DND-41 (cell line): ENCODE measurements around the gene C10orf105.

Experiments used
- ATAC-seq: fragments of 200-7000 bp; cut with Tn5 transposase; 3 replicates; pipeline ENCODE4 v1.9.1; 2021; ENCODE audit warnings: low read depth; ENCODE audit not compliant: insufficient read depth
- DNase-seq: peaks from one replicate; pipeline ENCODE4 v3.0.0-alpha.2; 2020
- H2AFZ ChIP-seq: 2 replicates; pipeline ENCODE4 v1.6.0; 2012; ENCODE audit warnings: low read depth, low read length
- H3K27ac ChIP-seq: 2 replicates; pipeline ENCODE4 v1.5.1; 2012; ENCODE audit warnings: low read length, inconsistent platforms
- H3K27me3 ChIP-seq: fragments of 200-600 bp; sonication (generic); 2 replicates; pipeline ENCODE4 v1.6.0; 2012; ENCODE audit warnings: low read length, mild to moderate bottlenecking, inconsistent platforms; ENCODE audit not compliant: insufficient read depth, poor library complexity
- H3K36me3 ChIP-seq: 2 replicates; pipeline ENCODE4 v1.5.1; 2012; ENCODE audit warnings: low read length, inconsistent platforms; ENCODE audit not compliant: insufficient read depth
- H3K4me1 ChIP-seq: 2 replicates; pipeline ENCODE4 v1.5.1; 2012; ENCODE audit warnings: mild to moderate bottlenecking, low read length; ENCODE audit not compliant: insufficient read depth
- H3K4me2 ChIP-seq: 2 replicates; pipeline ENCODE4 v1.6.0; 2012; ENCODE audit warnings: mild to moderate bottlenecking, moderate library complexity, low read length, inconsistent platforms; ENCODE audit not compliant: insufficient read depth
- H3K4me3 ChIP-seq, 2 experiments: fragments of 200-600 bp in 1 of 2; shearing (Covaris generic) in 1 of 2; 2 replicates each; pipeline ENCODE4 v1.5.1; 2012 to 2016; ENCODE audit warnings: inconsistent platforms in 2 of 2, low read length in 2 of 2, mild to moderate bottlenecking in 2 of 2, low read depth in 1 of 2, moderate library complexity in 1 of 2
- H3K79me2 ChIP-seq: 2 replicates; pipeline ENCODE4 v1.6.0; 2012; ENCODE audit warnings: low read length, inconsistent platforms; ENCODE audit not compliant: insufficient read depth
- H3K9ac ChIP-seq: 2 replicates; pipeline ENCODE4 v1.6.0; 2012; ENCODE audit warnings: low read depth, mild to moderate bottlenecking, inconsistent platforms, low read length, moderate library complexity
- H3K9me3 ChIP-seq: 2 replicates; pipeline ENCODE4 v1.5.1; 2012; ENCODE audit warnings: low read length, moderate library complexity, mild to moderate bottlenecking, inconsistent platforms; ENCODE audit not compliant: insufficient read depth, severe bottlenecking
- H4K20me1 ChIP-seq: 2 replicates; pipeline ENCODE4 v1.6.0; 2012; ENCODE audit warnings: low read length; ENCODE audit not compliant: insufficient read depth
- CTCF ChIP-seq: IDR thresholded peaks from 2 replicates; pipeline ENCODE4 v1.5.1; 2012; ENCODE audit warnings: borderline replicate concordance, low read length, moderate library complexity, mild to moderate bottlenecking; ENCODE audit not compliant: poor library complexity, severe bottlenecking; ENCODE audit errors: extremely low read depth
- EZH2 ChIP-seq: IDR thresholded peaks from 3 replicates; pipeline ENCODE4 v1.6.1; 2012; ENCODE audit warnings: borderline replicate concordance, low read depth, mild to moderate bottlenecking, moderate library complexity, low read length, inconsistent platforms; ENCODE audit not compliant: severe bottlenecking

Gene C10orf105

GRCh38 chr10:71684356-71685173, 35.0 kb downstream of the C10orf105 start:
- peak; percentile 52; the same call in 1 of the 3 replicates for ATAC-seq
- H3K27me3 ChIP-seq: peaks cover 5% of the 10 kb centered on the region
- TF ChIP-seq EZH2 (no peak), CTCF (peak; percentile 19)
- H3K4me1 ChIP-seq: no peaks in the 10 kb centered on the region
- H4K20me1 ChIP-seq: no peaks in the 10 kb centered on the region
- no peak overlapping the region for H3K4me3 ChIP-seq
- H2AFZ ChIP-seq: no peak overlapping the region
- H3K27ac ChIP-seq: no peak overlapping the region
- no peak overlapping the region for H3K9ac ChIP-seq
- peak; percentile 43 for DNase-seq
- H3K9me3 ChIP-seq: no peaks in the 10 kb centered on the region
- no peaks in the 10 kb centered on the region for H3K36me3 ChIP-seq
- H3K79me2 ChIP-seq: no peaks in the 10 kb centered on the region
- no peak overlapping the region for H3K4me2 ChIP-seq

GRCh38 chr10:71683301-71683700, 36.3 kb downstream of the C10orf105 start:
- no peak overlapping the region for H3K4me2 ChIP-seq
- ATAC-seq (no peak), DNase-seq (no peak)
- H3K79me2 ChIP-seq: no peaks in the 10 kb centered on the region
- H3K4me3 ChIP-seq: no peak overlapping the region
- peaks cover 5% of the 10 kb centered on the region for H3K27me3 ChIP-seq
- H3K36me3 ChIP-seq: no peaks in the 10 kb centered on the region
- H4K20me1 ChIP-seq: no peaks in the 10 kb centered on the region
- H2AFZ ChIP-seq: no peak overlapping the region
- no peaks in the 10 kb centered on the region for H3K4me1 ChIP-seq
- no peak overlapping the region for H3K27ac ChIP-seq
- no peaks in the 10 kb centered on the region for H3K9me3 ChIP-seq
- TF ChIP-seq EZH2 (no peak), CTCF (no peak)
- no peak overlapping the region for H3K9ac ChIP-seq

GRCh38 chr10:71681977-71682376, 37.6 kb downstream of the C10orf105 start:
- Histone ChIP-seq H2AFZ (no peak overlapping the region), H3K36me3 (no peaks in the 10 kb centered on the region), H3K4me1 (no peaks in the 10 kb centered on the region), H4K20me1 (no peaks in the 10 kb centered on the region), H3K27ac (no peak overlapping the region), H3K27me3 (peaks cover 5% of the 10 kb centered on the region), H3K9me3 (no peaks in the 10 kb centered on the region), H3K79me2 (no peaks in the 10 kb centered on the region), H3K4me3 (no peak overlapping the region), H3K9ac (no peak overlapping the region), H3K4me2 (no peak overlapping the region)
- no peak for ATAC-seq
- TF ChIP-seq EZH2: no peak
- TF ChIP-seq CTCF: no peak
- no peak for DNase-seq
